ENCODE measurements around the gene FSTL5. TPM values are rescaled to one million over a fixed set of nuclear protein-coding genes. Genes with fewer than 3 reads are reported as not detected.

The FSTL5 gene
- total and polyA plus RNA-seq, 8 donors, result 0.08 to 1.9 (median 0.16) TPM

GRCh38 chr4:162151386-162151785 lies 12.4 kb downstream of the FSTL5 start:
- TF ChIP-seq CTCF (IDR thresholded peaks at IDR 0.05), result no peak
- no peaks in the 10 kb centered on the region for H3K36me3 ChIP-seq
- intact Hi-C loops (cut with DNase I), result no loop called here

GRCh38 chr4:162149644-162150043 lies 14.2 kb downstream of the FSTL5 start:
- H3K36me3 ChIP-seq, result no peaks in the 10 kb centered on the region
- no peak for FAIRE-seq
- H3K9me3 ChIP-seq, result no peaks in the 10 kb centered on the region
- TF ChIP-seq CTCF (IDR thresholded peaks at IDR 0.05), result no peak
- no peaks in the 10 kb centered on the region for H3K27me3 ChIP-seq
- ATAC-seq, result no peak
- H3K27ac ChIP-seq, result no peak overlapping the region
- WGBS, 2 donors, result 66 to 78% methylated on average over 2 of the region's 2 CpGs
- no peaks in the 10 kb centered on the region for H3K4me1 ChIP-seq
- no peak overlapping the region for H3K4me3 ChIP-seq
- no peak for DNase-seq
- intact Hi-C loops (cut with DNase I), result no loop called here

More at GRCh38 chr4:162151386-162151785, 12.4 kb downstream of the FSTL5 start:
- DNase-seq (no peak), ATAC-seq (no peak), FAIRE-seq (no peak)
- no peak overlapping the region for H3K27ac ChIP-seq
- no peaks in the 10 kb centered on the region for H3K27me3 ChIP-seq
- H3K9me3 ChIP-seq, result no peaks in the 10 kb centered on the region
- no peaks in the 10 kb centered on the region for H3K4me1 ChIP-seq
- H3K4me3 ChIP-seq, result no peak overlapping the region

DNA sequence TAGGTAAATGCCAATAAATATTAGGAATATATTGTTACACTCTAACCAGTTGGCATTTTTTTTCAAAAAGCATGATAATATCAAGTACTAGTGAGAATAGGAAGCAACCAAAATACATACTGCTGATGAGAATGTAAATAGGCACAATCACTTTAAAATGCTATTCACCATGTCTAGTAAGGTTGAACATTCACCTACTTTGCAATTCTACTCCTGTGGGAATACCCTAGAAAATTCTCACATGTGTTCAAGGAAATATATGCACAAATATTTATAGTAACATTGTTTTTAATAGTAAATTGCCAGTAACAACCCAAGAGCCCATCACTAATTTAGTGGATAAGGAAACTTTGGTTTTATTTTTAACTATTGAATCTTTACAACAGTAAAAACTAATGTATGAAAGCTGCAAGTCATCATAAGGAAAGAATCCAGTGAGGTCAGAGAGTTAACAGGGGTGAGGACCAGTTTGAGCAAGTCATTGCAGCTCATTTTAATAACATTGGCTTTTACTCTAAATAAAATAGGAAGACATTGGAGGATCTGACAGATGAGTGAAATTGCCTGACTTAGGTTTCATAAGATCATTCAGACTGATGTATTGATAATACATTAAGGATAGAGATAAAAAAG lies 23.6 kb downstream of the FSTL5 start:
- no peaks in the 10 kb centered on the region for H3K36me3 ChIP-seq
- no peak overlapping the region for H3K4me3 ChIP-seq
- FAIRE-seq (no peak), DNase-seq (no peak), ATAC-seq (no peak)
- H3K27ac ChIP-seq, result no peak overlapping the region
- no peak for TF ChIP-seq CTCF (IDR thresholded peaks at IDR 0.05)
- intact Hi-C loops (cut with DNase I), result no loop called here
- H3K4me1 ChIP-seq, result no peaks in the 10 kb centered on the region
- no peaks in the 10 kb centered on the region for H3K27me3 ChIP-seq
- no peaks in the 10 kb centered on the region for H3K9me3 ChIP-seq

DNA sequence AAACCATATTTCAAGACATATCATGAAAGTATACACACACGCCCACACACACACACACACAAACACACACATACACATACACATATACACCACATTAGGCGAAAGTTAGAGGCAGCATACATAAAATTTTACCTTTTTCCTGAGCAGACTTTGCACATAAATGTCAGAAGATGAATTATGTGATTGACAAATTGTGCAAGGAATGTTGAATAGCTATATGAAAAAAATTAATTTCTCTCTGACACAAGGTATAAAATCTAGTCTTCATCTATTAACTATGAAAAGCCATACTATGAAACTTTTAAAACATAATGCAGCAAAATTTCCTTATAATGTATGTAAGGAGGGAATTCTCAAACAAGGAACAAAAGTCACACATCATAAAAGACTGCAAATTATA lies 24.4 kb downstream of the FSTL5 start:
- intact Hi-C loops (cut with DNase I), result no loop called here
- ATAC-seq (no peak), FAIRE-seq (no peak), DNase-seq (no peak)
- no peak overlapping the region for H3K27ac ChIP-seq
- no peak for TF ChIP-seq CTCF (IDR thresholded peaks at IDR 0.05)
- WGBS, 2 donors, result 33 to 61% methylated on average over 2 of the region's 2 CpGs
- no peak overlapping the region for H3K4me3 ChIP-seq
- no peaks in the 10 kb centered on the region for H3K9me3 ChIP-seq
- H3K27me3 ChIP-seq, result no peaks in the 10 kb centered on the region
- no peaks in the 10 kb centered on the region for H3K4me1 ChIP-seq
- H3K36me3 ChIP-seq, result no peaks in the 10 kb centered on the region

DNA sequence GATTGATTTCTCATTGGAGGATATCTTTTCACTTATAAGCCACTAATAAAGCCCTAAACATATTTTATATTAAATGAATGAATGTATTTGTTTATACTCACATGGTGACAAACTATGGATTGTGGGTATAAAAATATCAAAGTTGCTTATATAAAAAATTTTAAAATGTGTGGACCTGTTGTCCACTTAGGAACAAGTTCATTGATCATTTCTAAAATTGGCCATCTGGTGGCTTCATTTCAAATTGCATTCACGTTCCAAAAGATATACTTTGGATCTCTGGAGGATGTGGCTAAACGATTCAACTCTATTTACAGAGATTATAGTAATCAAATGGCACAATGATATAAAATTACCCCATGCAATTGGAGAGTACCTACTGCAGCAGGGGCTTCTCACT lies 32.5 kb downstream of the FSTL5 start:
- H3K27ac ChIP-seq, result no peak overlapping the region
- no peak for DNase-seq

More for the DNA sequence above, 32.5 kb downstream of the FSTL5 start:
- no peak for TF ChIP-seq CTCF (IDR thresholded peaks at IDR 0.05)
- Histone ChIP-seq H3K4me3 (no peak overlapping the region), H3K36me3 (no peaks in the 10 kb centered on the region), H3K27me3 (no peaks in the 10 kb centered on the region), H3K4me1 (no peaks in the 10 kb centered on the region), H3K9me3 (no peaks in the 10 kb centered on the region)
- ATAC-seq, result no peak
- WGBS, 2 donors, result 17 to 21% methylated on average over 2 of the region's 2 CpGs
- intact Hi-C loops (cut with DNase I), result no loop called here
- no peak for FAIRE-seq
